ENCODE measurements around the gene POU6F2. TPM values are rescaled to one million over a fixed set of nuclear protein-coding genes. Genes with fewer than 3 reads are reported as not detected.

POU6F2 gene
- total RNA-seq, 1 donor from 2014 or later: 0.40 TPM

DNA sequence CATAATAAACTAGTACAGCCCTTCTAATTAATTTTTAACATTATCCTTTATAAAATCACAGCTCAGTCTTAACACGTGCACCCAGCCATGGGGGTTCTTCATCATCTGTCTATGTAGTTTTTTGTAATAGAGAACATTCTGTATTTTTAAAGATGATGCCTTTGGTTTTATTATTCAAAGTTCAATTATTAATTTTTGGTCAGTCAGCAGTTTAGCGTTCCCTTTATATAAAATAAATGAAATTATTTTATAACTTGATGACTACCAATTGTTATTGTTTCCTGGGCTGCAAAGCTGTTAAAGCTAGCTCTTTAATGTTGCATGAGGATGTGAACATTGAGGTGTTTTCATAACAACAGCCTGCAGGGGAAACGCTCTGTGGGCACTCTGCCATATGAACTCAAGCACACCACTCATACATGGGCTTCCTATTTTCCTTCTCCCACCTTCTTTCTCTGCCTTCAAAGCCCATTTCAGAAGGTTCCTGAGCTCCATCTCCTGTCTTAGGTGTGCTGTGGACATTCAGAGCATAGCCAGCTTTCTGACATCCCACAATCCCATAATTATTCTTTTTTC lies 416.5 kb downstream of the POU6F2 start:
- Mint-ChIP-seq H3K4me3 (ENCODE audit: unreplicated experiment) (no peak overlapping the region), H3K4me1 (ENCODE audit: low read depth) (no peaks in the 10 kb centered on the region), H3K27me3 (ENCODE audit: low read depth) (peaks cover 41% of the 10 kb centered on the region), H3K27ac (ENCODE audit: unreplicated experiment) (no peak overlapping the region), H3K9me3 (ENCODE audit: low read depth) (no peaks in the 10 kb centered on the region), H3K36me3 (ENCODE audit: low read depth) (no peaks in the 10 kb centered on the region)
- DNase-seq (ENCODE audit: low spot score): no peak
- TF ChIP-seq, protein P1, sequence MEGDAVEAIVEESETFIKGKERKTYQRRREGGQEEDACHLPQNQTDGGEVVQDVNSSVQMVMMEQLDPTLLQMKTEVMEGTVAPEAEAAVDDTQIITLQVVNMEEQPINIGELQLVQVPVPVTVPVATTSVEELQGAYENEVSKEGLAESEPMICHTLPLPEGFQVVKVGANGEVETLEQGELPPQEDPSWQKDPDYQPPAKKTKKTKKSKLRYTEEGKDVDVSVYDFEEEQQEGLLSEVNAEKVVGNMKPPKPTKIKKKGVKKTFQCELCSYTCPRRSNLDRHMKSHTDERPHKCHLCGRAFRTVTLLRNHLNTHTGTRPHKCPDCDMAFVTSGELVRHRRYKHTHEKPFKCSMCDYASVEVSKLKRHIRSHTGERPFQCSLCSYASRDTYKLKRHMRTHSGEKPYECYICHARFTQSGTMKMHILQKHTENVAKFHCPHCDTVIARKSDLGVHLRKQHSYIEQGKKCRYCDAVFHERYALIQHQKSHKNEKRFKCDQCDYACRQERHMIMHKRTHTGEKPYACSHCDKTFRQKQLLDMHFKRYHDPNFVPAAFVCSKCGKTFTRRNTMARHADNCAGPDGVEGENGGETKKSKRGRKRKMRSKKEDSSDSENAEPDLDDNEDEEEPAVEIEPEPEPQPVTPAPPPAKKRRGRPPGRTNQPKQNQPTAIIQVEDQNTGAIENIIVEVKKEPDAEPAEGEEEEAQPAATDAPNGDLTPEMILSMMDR (IDR thresholded peaks at IDR 0.05): no peak

DNA sequence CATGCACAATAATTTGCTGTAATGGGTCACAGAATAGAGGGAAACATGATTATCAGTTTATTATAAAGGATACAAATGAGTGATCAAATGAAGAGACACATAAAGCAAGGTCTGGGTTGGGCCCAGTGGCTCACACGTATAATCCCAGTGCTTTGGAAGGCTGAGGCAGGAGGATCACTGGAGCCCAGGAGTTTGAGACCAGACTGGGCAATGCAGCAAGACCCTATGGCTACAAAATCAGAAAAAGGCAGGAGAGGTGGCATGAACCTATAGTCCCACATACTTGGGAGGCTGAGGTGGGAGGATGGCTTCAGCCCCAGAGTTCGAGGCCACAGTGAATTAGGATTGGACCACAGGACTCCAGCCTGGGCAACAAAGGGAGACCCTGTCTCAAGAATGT lies 421.7 kb downstream of the POU6F2 start:
- Mint-ChIP-seq H3K27me3 (ENCODE audit: low read depth) (peaks cover 17% of the 10 kb centered on the region), H3K9me3 (ENCODE audit: low read depth) (no peaks in the 10 kb centered on the region), H3K4me3 (ENCODE audit: unreplicated experiment) (no peak overlapping the region), H3K27ac (ENCODE audit: unreplicated experiment) (no peak overlapping the region), H3K36me3 (ENCODE audit: low read depth) (no peaks in the 10 kb centered on the region), H3K4me1 (ENCODE audit: low read depth) (peaks cover 11% of the 10 kb centered on the region)
- TF ChIP-seq, protein P1 (IDR thresholded peaks at IDR 0.05): no peak
- no peak for DNase-seq (ENCODE audit: low spot score)

DNA sequence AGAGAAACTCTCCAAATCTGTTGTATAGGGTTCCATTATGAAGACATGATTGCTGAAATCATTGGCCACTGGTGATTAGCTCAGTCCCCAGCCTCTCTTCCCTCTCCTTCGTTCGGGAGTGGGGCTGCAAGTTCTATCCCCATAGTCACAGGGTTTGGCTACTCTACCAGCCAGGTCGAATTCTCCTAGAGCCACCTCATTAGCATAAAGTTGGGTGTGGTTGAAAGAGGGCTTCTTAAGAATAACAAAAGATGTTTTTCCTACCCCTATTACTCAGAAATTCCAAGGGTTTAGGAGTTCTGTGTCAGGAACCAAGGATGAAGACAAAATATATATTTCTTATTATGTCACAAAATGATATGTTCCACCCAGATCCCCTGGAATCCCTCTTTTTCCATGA lies 422.3 kb downstream of the POU6F2 start:
- Mint-ChIP-seq H3K4me1 (ENCODE audit: low read depth) (peaks cover 11% of the 10 kb centered on the region), H3K36me3 (ENCODE audit: low read depth) (no peaks in the 10 kb centered on the region), H3K4me3 (ENCODE audit: unreplicated experiment) (no peak overlapping the region), H3K9me3 (ENCODE audit: low read depth) (no peaks in the 10 kb centered on the region), H3K27ac (ENCODE audit: unreplicated experiment) (no peak overlapping the region), H3K27me3 (ENCODE audit: low read depth) (peaks cover 14% of the 10 kb centered on the region)
- DNase-seq (ENCODE audit: low spot score): no peak
- TF ChIP-seq, protein P1 (IDR thresholded peaks at IDR 0.05): no peak

DNA sequence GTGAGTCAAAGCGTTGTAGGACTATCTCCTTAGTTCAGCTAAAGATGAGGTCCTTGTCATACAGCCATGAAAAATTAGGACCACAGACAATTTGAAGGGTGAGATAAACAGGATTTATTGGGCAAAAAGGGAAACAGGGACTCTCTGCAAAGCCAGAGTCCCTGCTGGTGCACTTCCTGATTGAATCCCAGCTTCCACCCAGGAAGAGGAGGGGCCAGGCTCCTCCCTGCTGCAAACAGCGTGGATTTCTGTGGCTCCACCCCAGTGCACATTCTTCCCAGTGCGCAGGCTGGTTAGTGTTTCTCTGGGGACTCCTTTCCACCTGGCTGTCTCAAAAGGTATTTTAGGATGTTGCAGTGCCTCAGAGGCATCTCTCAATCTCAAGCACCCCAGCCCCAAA lies 423.1 kb downstream of the POU6F2 start:
- no peak for DNase-seq (ENCODE audit: low spot score)
- Mint-ChIP-seq H3K36me3 (ENCODE audit: low read depth) (no peaks in the 10 kb centered on the region), H3K4me3 (ENCODE audit: unreplicated experiment) (no peak overlapping the region), H3K4me1 (ENCODE audit: low read depth) (peaks cover 11% of the 10 kb centered on the region), H3K9me3 (ENCODE audit: low read depth) (no peaks in the 10 kb centered on the region), H3K27me3 (ENCODE audit: low read depth) (peaks cover 8% of the 10 kb centered on the region), H3K27ac (ENCODE audit: unreplicated experiment) (no peak overlapping the region)
- TF ChIP-seq, protein P1 (IDR thresholded peaks at IDR 0.05): no peak

DNA sequence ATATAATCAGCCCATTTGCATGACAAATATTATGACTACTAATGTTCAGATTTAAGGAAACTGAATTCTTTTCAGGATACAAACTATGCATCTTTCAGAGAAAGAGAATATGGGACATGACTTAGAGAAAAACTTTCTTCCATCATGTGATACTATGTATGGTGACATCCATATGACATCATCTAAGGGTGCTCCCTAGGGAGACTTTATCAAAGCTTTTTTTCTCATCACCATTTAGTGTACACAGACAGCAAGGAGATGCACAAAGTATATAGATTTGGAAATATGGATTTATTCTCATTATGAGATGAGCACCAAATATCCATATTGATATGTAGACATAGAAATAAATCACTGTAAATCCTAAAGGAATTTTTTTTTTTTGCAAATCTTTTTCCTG lies 424.3 kb downstream of the POU6F2 start:
- Mint-ChIP-seq H3K4me1 (ENCODE audit: low read depth) (peaks cover 20% of the 10 kb centered on the region), H3K9me3 (ENCODE audit: low read depth) (no peaks in the 10 kb centered on the region), H3K27ac (ENCODE audit: unreplicated experiment) (no peak overlapping the region), H3K27me3 (ENCODE audit: low read depth) (peaks cover 8% of the 10 kb centered on the region), H3K4me3 (ENCODE audit: unreplicated experiment) (no peak overlapping the region), H3K36me3 (ENCODE audit: low read depth) (no peaks in the 10 kb centered on the region)
- TF ChIP-seq, protein P1 (IDR thresholded peaks at IDR 0.05): no peak
- no peak for DNase-seq (ENCODE audit: low spot score)

Measured in chondrocyte (in vitro differentiated cells).